NCI-H524 treated with DMSO at 0.1 percent for 48 hours (cell line): ENCODE results near the gene SLC25A13.

Source experiments
- DNase-seq: peaks from one replicate; lab custom pipeline; 2025; lab: John Stamatoyannopoulos, UW

The SLC25A13 gene

DNA sequence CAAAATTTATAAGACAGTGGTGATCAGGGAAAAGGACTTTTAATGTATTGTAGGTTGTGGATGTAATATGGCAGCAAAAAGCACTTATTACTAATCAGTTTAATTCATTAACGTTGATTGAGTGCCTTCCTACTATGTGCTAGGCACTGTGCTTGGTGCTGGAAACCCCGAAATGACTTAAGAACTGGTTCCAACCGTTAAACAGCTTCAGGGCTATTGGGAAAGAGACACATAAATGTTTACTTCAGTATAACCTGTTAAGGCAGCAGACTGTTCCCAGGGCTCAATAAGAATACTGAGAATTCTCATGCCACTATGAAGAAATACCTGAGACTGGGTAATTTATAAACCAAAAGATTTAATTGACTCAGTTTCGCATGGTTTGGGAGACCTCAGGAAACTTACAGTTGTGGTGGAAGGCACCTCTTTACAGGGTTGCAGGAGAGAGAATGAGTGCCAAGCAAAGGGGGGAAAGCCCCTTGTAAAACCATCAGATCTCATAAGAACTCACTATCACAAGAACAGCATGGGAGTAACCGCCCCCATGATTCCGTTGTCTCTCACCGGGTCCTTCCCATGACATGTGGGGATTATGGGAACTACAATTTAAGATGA lies 1.1 kb upstream of the SLC25A13 start:
- no peak for DNase-seq

GRCh38 chr7:96322373-96322695 lies 436 bp upstream of the SLC25A13 start:
- peak; percentile 36 for DNase-seq

DNA sequence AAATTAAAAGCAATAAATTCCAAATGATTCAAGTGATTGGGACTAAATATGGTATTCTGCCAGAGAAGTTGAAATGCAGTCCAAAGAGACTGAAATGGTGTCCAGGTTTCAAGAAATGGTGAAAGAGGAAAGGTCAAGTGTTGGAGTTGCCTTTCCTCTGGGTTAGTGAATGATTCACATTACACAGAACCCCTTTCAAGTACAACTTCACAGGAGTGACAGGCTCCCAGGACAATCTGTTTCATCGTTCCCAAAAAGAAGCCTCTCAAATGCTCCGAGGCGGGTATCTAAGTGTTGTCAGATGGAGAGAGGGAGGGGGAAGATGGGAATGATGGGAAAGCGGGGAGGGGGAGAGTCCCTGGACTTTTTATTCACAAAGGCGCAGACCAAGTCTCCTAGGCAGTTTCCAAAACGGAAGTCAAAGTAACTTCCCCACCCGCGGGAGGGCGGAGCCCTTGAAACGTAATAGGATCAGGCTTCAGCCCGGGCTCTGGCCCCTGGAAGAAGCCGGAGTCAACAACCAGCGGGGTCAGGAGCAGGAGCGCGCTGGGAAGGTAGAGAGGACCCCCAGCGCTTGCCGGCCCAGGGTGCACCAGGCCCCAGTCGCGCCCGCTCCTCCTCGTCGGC lies 754 bp downstream of the SLC25A13 start:
- peak; percentile 86 for DNase-seq

GRCh38 chr7:96320442-96320841 lies 1.5 kb downstream of the SLC25A13 start:
- DNase-seq: no peak

DNA sequence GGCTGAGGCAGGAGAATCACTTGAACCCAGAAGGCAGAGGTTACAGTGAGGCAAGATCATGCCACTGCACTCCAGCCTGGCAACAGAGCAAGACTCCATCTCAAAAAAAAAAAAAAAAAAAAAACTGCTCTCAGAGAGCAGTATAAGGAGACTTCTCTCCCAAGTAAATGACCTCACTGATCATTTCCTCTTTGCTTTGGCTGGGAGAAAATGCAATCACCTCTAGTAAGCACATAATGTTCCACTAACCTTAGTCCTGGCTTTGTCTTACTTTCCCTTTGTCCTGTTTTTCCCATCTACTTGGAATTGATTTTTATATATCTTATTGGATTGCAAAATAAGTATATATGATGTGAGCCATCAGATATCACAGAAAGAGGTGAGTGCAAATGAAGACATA lies 2.5 kb downstream of the SLC25A13 start:
- DNase-seq: no peak

DNA sequence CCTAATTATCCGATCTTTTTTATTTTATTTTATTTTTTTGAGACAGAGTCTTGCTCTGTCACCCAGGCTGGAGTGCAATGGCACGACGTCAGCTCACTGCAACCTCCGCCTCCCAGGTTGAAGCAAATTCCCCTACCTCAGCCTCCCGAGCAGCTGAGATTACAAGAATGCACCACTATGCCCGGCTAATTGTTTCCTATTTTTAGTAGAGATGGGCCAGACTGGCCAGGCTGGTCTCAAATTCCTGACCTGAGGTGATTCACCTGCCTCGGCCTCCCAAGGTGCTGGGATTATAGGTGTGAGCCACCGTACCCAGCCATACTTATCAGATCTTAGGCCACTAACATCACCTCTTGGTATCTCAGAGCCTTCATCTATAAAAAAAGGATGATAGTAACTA lies 4.9 kb downstream of the SLC25A13 start:
- no peak for DNase-seq

DNA sequence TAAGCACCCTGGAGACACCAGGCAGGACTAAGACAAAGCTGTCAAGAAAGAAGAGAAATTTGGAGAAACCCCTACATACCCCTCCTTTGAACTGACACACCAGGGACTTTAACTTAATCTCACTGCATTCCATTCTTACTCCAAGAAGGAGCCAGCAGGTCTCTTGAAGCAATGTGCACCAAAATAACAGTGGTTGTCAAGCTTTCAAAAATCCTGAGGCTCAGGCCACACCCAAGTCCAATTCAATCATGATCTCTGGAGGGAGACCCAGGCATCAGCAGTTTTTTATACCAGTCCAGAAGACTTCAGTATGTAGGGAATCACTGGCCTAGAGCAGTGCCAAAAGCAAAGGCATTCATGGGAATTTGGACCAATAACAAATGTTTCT lies 6.8 kb downstream of the SLC25A13 start:
- DNase-seq: no peak

DNA sequence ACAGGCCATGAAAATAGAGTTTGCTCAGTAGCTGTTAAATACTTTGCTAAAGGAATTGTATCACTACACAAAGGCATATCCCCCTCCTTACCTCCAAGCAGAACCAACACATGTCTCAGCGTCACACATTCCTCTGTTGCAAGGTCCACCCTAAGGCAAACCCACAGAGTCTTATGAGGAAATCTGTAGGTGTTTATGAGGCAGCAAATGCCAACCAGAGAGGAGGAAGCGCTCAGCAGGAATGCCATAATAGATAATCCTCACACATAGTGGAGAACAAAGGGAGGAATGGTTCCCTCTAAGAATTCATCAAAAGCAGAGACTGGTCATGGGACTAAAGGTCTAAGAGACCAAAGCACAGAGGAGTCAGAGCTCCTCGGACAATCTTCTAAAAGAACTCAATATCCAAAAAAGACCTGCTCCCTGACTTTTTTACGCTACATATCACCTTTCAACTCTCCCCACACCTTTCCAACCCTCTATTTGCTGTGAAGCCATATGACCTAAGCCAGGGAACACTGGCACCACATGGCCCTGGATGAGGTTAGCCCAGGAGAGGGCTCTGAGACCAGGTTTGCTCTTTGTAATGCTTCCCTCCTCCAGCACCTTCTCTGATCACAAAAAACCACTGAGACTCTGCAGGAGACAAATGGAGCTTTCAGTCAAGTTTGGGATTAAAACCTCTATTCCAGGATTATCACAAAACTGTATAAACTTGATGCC lies 7.3 kb downstream of the SLC25A13 start:
- DNase-seq: no peak

DNA sequence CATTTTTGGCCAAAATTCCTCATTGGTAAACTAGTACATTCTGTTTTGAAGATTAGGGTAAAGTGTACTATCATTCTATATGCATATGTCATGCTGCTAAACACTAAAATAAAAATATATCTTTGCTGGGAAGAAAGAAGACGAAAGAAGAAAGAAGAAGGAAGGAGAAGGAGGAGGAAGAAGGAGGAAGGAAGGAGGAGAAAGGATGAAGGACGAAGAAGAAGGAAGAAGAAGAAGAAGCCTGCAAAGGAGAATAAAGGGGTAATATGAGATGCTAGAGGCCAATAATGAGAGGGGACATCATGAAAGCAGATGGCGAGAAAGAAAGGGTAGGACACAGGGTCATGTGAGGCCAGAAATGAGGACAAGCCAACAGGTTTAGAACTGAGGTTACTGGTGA lies 8.0 kb downstream of the SLC25A13 start:
- no peak for DNase-seq

GRCh38 chr7:96312502-96312901 lies 9.4 kb downstream of the SLC25A13 start:
- no peak for DNase-seq

GRCh38 chr7:96311967-96312366 lies 9.9 kb downstream of the SLC25A13 start:
- no peak for DNase-seq

DNA sequence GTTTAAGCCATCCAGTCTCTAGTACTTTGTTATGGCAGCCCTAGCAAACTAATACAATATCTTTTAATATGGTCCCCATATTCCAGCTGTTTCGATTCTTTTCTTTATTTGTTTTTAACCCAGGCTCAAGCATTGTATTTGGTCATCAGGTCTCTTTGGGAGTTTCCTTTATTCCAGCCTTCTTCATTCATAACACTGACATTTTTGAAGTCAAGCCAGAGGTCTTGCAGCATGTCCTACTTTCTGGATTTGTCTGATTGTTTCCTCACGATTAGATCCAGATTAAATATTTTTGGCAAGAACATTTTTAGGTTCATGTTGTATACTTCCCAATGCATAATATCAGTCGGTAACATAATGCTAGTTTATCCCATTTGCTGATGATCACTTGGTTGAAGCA lies 11.8 kb downstream of the SLC25A13 start:
- DNase-seq: no peak

DNA sequence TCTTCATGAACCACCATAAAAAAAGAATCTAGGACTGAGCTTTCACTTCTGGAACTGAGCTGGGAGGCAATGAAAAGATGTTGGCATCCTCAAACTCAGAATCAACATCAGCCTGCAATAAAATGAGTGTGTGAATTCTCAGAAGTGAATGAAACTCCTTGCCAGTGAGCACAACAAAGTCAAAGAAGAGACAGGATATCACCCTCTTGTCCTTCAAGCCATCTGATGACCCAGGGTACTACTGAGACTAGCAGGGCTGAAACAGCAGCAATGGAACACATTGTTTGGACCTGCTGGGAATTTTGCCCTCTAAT lies 13.0 kb downstream of the SLC25A13 start:
- DNase-seq: no peak

DNA sequence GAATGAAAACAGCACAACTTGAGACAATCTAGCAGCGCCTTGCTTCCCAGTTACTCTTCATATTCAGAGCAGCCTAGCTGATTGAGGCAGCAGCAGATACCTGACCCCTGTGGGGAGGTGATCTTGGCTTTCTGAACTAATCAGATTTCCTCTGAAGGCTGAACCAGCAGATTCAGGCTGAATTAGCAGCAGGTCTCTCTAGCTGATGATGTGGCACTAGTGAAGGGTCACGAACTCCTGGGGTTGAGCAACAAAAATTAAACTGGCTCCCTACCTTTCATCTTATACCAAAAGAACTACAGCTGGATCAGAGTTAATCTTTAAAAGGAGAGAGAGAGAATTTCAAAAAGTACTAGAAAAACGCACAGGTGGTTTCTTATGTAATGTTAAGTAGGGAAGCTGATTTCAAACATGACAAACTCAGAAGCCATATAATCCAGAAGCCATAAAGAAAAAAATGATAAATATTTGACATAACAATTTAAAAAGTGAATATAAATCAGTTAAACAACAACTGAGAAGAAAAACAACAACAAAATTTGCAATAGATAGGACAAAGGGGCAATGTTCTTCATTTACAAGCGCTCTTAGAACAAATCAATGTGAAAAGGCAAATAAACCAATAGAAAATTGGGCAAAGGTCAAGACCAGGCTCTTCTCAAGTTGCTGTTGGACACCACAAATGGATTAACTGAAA lies 13.5 kb downstream of the SLC25A13 start:
- DNase-seq: no peak

- no peak for DNase-seq
Observed at GRCh38 chr7:96306385-96307125, 15.3 kb downstream of the SLC25A13 start.

- no peak for DNase-seq
Observed at GRCh38 chr7:96305915-96306314, 16.0 kb downstream of the SLC25A13 start.

DNA sequence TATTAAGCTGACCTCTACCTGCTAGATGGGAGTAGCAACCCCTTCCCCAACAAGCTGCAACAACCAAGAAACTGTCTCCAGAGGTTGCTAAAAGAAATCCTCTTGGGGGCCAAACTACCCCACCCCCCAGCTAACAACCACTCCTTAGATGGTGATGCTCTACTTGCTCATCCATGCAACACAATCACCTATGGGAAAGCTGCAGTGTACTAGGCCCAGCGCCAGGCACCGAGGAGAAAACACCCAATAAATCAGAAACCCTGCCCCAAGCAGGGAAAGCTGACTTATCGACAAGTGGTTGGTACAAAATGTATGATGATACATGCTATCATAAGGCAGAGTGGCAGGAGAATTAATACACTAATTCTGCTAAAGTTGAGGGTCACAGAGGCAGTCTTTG lies 17.3 kb downstream of the SLC25A13 start:
- DNase-seq: no peak

DNA sequence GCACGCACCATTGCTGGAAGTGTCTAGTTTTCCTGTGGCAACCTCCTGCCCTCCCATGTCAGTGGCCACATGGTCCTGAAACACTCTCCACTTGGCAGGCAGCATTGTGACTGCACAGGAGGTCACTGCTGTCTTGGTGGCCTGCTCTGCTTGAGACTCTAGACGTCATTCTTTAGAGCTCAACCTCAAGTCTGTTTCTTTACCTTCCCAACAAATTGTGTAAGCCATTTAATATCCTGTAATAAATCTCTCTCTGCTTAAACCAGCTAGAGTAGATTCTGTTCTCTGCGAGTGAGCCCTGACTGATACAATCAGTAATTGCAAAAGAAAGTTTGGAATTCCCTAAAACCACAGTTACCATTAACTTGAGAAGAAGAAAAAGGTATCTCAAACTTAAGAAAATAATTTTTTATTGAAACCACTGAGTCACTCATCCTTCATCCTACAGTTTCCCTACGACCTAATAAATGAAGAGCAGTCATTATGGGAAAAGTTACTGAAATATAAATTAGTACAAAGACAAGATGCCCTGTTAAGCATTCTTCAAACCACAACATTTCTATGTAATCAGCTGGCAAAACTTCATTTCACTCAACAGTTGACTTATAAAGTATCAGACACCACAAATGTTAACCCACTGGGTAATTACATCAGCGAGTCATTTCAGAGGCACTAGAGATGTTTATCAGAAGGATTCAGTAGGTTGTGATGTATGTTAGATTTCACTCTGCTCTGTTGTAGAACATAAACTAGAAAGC lies 18.0 kb downstream of the SLC25A13 start:
- no peak for DNase-seq

GRCh38 chr7:96303105-96303685 lies 18.7 kb downstream of the SLC25A13 start:
- no peak for DNase-seq

GRCh38 chr7:96300986-96301385 lies 20.9 kb downstream of the SLC25A13 start:
- DNase-seq: no peak

GRCh38 chr7:96300502-96300901 lies 21.4 kb downstream of the SLC25A13 start:
- DNase-seq: no peak
